GM21528 (cell line): ENCODE measurements around the gene CD44.

Source experiments
- ATAC-seq: cut with Tn5 transposase; IDR thresholded peaks from one replicate; pipeline ENCODE4 v1.9.1; 2021; ENCODE audit warnings: mild to moderate bottlenecking, moderate library complexity; ENCODE audit not compliant: unreplicated experiment, low FRiP score

Gene CD44

DNA sequence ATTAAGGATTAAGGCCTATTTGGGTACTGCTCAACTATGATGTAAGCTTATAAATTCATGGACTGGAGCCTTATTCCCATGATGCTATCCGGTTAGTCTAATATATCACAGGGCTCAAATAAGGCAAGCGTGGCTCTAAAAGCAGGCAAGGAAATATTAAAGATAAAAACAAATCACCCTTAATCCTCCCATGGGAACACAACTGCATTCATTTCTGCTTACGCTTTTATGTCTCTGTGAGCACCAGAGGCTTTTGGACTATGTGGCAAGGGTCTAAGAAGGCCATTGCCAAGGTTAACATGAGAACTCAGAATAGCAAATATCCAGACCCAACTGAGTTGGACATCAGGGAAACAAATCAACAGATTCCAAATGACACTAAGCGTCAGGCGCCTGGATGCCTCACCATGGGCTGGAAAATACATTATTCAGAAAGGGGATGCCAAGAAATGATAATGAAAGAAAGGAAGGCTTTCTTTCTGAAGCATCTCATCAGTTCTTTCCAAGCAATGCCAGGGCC is 142.3 kb downstream of the CD44 start:
- ATAC-seq, result no peak
